ENCODE measurements around the gene RELT. TPM values are rescaled to one million over a fixed set of nuclear protein-coding genes. Genes with fewer than 3 reads are reported as not detected.

RELT gene
- total RNA-seq, 2 donors from 2014 or later, result 6.5 to 14.2 TPM

DNA sequence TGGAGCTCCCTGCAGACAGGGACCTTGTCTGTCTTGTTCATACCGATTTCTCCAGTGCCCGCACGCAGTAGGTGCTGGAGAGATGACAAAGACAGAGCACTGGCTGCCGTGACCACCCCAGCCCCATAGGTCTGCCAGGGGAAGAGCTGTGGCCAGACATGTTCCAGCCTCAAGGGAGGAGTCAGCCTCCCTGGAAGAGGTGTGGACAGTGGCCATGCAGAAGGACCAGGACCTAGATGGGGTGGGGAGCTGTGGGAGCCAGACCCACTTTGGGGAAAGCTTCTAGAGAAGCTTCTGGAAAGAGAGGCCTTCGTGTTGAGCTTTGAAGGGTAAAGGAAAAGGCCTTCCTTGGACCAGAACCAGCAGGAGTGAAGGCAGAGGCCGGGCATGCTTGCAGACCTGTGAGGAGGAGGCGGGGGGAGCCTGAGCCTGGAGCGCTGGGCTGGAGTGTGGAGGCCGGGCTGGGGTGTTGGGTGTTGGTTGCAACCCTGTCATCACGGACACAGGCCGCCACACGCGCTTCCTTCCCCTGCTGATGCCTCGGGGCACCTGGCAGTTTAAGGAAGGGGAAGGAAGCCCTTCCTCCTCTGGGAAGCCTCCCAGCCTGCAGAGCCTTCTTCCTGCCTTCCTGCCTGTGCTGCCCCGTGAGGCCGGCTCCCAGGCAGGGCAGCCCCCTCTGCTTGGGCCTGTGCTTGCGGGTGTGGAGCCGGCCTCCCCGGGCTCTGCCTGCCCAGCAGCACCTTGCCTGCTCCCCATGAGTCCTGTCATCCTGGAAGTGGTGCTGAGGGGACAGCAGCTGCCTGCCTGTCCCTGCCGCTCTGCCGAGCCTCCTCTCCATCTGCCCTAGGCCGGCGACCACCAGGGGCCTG lies 12.3 kb downstream of the RELT start:
- DNase-seq (ENCODE audit: low spot score), result no peak
- H3K4me1 ChIP-seq (ENCODE audit: control insufficient read depth in 1 of 2, low read depth in 2 of 2), result no peaks in the 10 kb centered on the region
- H3K27ac ChIP-seq, result no peak overlapping the region
- H3K36me3 ChIP-seq, result no peaks in the 10 kb centered on the region
- H3K4me3 ChIP-seq, result no peak overlapping the region
- no peak for ATAC-seq (ENCODE audit: insufficient number of reproducible peaks, low FRiP score, low read depth)
- TF ChIP-seq CTCF (IDR thresholded peaks at IDR 0.05), result no peak
- H3K9me3 ChIP-seq, result no peaks in the 10 kb centered on the region
- H3K27me3 ChIP-seq (replicated peaks; ENCODE audit: insufficient read depth), result no peaks in the 10 kb centered on the region

- H3K27ac ChIP-seq, result no peak overlapping the region
- no peaks in the 10 kb centered on the region for H3K27me3 ChIP-seq (replicated peaks; ENCODE audit: insufficient read depth)
- no peak overlapping the region for H3K4me3 ChIP-seq
- H3K9me3 ChIP-seq, result no peaks in the 10 kb centered on the region
- no peaks in the 10 kb centered on the region for H3K36me3 ChIP-seq
- ATAC-seq (ENCODE audit: insufficient number of reproducible peaks, low FRiP score, low read depth), result no peak
- TF ChIP-seq CTCF (IDR thresholded peaks at IDR 0.05), result no peak
- no peaks in the 10 kb centered on the region for H3K4me1 ChIP-seq (ENCODE audit: control insufficient read depth in 1 of 2, low read depth in 2 of 2)
- no peak for DNase-seq (ENCODE audit: low spot score)
Observed at GRCh38 chr11:73389134-73389525, 12.9 kb downstream of the RELT start.

GRCh38 chr11:73389916-73390315 lies 13.7 kb downstream of the RELT start:
- Histone ChIP-seq H3K27me3 (replicated peaks; ENCODE audit: insufficient read depth) (no peaks in the 10 kb centered on the region), H3K4me3 (no peak overlapping the region), H3K4me1 (ENCODE audit: control insufficient read depth in 1 of 2, low read depth in 2 of 2) (no peaks in the 10 kb centered on the region), H3K36me3 (no peaks in the 10 kb centered on the region), H3K9me3 (no peaks in the 10 kb centered on the region), H3K27ac (no peak overlapping the region)
- DNase-seq (ENCODE audit: low spot score), result no peak
- no peak for TF ChIP-seq CTCF (IDR thresholded peaks at IDR 0.05)
- ATAC-seq (ENCODE audit: insufficient number of reproducible peaks, low FRiP score, low read depth), result no peak

DNA sequence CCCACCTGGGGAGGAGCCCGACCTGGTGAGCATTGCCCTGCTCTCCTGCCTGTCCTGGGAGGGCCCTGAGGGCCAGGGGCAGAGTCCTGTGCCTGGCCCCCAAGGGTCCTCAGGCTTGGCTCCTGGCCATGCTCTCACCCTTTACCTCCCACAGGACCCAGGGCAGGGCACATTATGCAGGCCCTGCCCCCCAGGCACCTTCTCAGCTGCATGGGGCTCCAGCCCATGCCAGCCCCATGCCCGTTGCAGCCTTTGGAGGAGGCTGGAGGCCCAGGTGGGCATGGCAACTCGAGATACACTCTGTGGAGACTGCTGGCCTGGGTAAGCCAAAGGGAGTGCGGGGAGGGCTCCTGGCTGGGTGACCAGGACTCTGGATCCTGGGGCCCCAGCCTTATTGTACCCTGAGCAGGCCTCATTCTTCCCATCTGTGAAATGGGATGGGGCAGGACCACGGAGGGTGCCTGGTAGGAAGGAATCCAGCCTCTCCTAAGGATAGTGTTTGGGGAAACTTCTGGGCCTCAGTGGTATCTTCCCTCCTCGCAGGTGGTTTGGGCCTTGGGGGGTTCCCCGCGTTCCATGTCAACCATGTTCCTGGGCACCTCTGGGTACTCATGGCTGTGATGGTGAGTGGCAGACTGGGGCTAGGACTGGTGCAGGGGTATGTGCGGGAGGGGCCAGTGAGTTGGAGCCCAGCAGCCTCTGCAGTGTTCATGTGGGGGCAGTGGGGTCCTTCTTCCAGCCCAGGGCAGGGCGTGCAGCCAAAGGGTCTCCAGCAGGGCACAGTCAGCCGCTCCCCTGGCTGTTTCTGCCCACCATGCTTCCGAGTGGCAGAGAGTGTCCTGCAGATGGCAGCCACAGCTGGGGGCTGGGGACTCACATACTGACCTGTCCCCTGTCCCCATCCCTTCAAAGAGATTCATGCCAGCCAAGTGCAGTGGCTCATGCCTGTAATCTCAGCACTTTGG lies 14.7 kb downstream of the RELT start:
- Histone ChIP-seq H3K9me3 (no peaks in the 10 kb centered on the region), H3K27ac (no peak overlapping the region), H3K4me3 (no peak overlapping the region), H3K27me3 (replicated peaks; ENCODE audit: insufficient read depth) (no peaks in the 10 kb centered on the region), H3K4me1 (ENCODE audit: control insufficient read depth in 1 of 2, low read depth in 2 of 2) (no peaks in the 10 kb centered on the region), H3K36me3 (no peaks in the 10 kb centered on the region)
- no peak for ATAC-seq (ENCODE audit: insufficient number of reproducible peaks, low FRiP score, low read depth)
- no peak for DNase-seq (ENCODE audit: low spot score)
- TF ChIP-seq CTCF (IDR thresholded peaks at IDR 0.05), result no peak

DNA sequence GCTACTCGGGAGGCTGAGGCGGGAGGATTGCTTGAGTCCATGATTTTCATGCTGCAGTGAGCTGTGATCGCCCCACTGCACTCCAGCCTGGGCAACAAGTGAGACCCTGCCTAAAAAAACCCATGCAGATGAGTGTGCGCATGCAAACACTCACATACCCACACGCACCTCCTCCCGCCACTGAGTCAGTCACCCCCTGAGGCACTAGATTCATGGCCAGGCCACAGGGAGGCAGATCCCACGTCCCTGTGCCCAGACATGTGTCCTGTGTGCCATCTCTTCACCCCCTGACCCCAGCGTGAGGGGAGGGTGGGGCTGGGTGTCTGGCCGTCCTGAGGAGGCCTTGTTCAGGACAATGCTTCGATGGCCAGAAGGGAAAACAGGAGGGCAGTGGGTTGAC lies 15.5 kb downstream of the RELT start:
- DNase-seq (ENCODE audit: low spot score) (no peak), ATAC-seq (ENCODE audit: insufficient number of reproducible peaks, low FRiP score, low read depth) (no peak)
- no peak for TF ChIP-seq CTCF (IDR thresholded peaks at IDR 0.05)
- Histone ChIP-seq H3K36me3 (no peaks in the 10 kb centered on the region), H3K27ac (no peak overlapping the region), H3K9me3 (no peaks in the 10 kb centered on the region), H3K4me3 (no peak overlapping the region), H3K27me3 (replicated peaks; ENCODE audit: insufficient read depth) (no peaks in the 10 kb centered on the region), H3K4me1 (ENCODE audit: control insufficient read depth in 1 of 2, low read depth in 2 of 2) (peaks cover 0 to under 1% of the 10 kb centered on the region in 2 donors)

Measured in thoracic aorta (tissue), 2 donors.